ENCODE data around the gene CPNE4.
"Not testable (repeated sequence)": the region's sequence is repeated elsewhere in the genome, so short reads cannot be mapped to it uniquely, and the experiment has no call there.

CPNE4 gene

GRCh38 chr3:131892331-131892730 is 142.5 kb downstream of the CPNE4 start:
- no peak for DNase-seq (ENCODE audit: low spot score)
- in situ Hi-C loops (cut with MboI; ENCODE audit: low sequenced_read_pairs, unreplicated experiment), result no loop called here

DNA sequence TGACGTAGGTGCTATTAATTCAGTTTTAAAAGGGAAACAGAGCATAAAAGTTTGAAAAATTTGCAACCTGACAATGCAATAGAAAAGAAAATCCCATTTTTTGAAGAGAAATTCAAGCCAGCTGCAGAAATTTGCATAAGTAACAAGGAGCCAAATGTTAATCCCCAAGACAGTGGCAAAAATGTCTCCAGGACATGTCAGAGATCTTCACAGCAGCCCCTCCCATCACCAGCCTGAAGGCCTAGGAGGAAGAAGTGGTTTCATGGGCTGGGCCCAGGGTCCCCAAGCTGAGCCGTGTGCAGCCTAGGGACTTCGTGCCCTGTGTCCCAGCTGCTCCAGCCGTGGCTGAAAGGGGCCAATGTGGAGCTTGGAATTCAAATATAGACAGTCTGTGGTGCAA is 148.9 kb downstream of the CPNE4 start:
- in situ Hi-C loops (cut with MboI; ENCODE audit: low sequenced_read_pairs, unreplicated experiment); DNase-seq (ENCODE audit: low spot score): not testable (repeated sequence)

More at GRCh38 chr3:131892331-131892730, 142.5 kb downstream of the CPNE4 start:
- TF ChIP-seq, protein P1, sequence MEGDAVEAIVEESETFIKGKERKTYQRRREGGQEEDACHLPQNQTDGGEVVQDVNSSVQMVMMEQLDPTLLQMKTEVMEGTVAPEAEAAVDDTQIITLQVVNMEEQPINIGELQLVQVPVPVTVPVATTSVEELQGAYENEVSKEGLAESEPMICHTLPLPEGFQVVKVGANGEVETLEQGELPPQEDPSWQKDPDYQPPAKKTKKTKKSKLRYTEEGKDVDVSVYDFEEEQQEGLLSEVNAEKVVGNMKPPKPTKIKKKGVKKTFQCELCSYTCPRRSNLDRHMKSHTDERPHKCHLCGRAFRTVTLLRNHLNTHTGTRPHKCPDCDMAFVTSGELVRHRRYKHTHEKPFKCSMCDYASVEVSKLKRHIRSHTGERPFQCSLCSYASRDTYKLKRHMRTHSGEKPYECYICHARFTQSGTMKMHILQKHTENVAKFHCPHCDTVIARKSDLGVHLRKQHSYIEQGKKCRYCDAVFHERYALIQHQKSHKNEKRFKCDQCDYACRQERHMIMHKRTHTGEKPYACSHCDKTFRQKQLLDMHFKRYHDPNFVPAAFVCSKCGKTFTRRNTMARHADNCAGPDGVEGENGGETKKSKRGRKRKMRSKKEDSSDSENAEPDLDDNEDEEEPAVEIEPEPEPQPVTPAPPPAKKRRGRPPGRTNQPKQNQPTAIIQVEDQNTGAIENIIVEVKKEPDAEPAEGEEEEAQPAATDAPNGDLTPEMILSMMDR (IDR thresholded peaks at IDR 0.05; ENCODE audit: borderline replicate concordance, control extremely low read depth, extremely low read depth, insufficient read depth, missing control alignments), result no peak

GRCh38 chr3:131883711-131884407 is 151.0 kb downstream of the CPNE4 start:
- no peak for DNase-seq (ENCODE audit: low spot score)
- in situ Hi-C loops (cut with MboI; ENCODE audit: low sequenced_read_pairs, unreplicated experiment), result no loop called here
- TF ChIP-seq, protein P1 (IDR thresholded peaks at IDR 0.05; ENCODE audit: borderline replicate concordance, control extremely low read depth, extremely low read depth, insufficient read depth, missing control alignments), result no peak

GRCh38 chr3:131883086-131883485 is 151.7 kb downstream of the CPNE4 start:
- in situ Hi-C loops (cut with MboI; ENCODE audit: low sequenced_read_pairs, unreplicated experiment), result no loop called here
- TF ChIP-seq, protein P1 (IDR thresholded peaks at IDR 0.05; ENCODE audit: borderline replicate concordance, control extremely low read depth, extremely low read depth, insufficient read depth, missing control alignments), result no peak
- no peak for DNase-seq (ENCODE audit: low spot score)

GRCh38 chr3:131881777-131882176 is 153.0 kb downstream of the CPNE4 start:
- no peak for DNase-seq (ENCODE audit: low spot score)
- in situ Hi-C loops (cut with MboI; ENCODE audit: low sequenced_read_pairs, unreplicated experiment), result no loop called here
- TF ChIP-seq, protein P1 (IDR thresholded peaks at IDR 0.05; ENCODE audit: borderline replicate concordance, control extremely low read depth, extremely low read depth, insufficient read depth, missing control alignments), result no peak

DNA sequence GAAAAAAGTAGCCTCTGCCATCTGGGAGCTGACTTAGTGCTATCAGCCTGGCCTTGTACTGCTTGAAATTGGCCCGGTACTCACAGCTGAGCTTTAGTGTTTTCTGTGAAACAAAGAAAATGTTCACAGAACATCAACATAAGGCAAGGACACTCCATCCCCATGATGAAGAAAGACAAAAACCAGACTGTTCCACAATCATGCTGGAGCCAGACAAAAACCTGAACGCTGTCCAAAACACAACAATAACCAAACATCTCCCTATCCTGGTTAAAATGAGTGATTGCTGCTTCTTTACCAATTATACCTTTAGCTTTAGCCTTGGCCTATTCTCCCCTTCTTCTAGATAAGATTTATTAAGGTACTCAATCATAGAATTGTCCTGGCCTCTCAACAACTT is 153.9 kb downstream of the CPNE4 start:
- TF ChIP-seq, protein P1 (IDR thresholded peaks at IDR 0.05; ENCODE audit: borderline replicate concordance, control extremely low read depth, extremely low read depth, insufficient read depth, missing control alignments), result no peak
- in situ Hi-C loops (cut with MboI; ENCODE audit: low sequenced_read_pairs, unreplicated experiment), result no loop called here
- DNase-seq (ENCODE audit: low spot score), result no peak

DNA sequence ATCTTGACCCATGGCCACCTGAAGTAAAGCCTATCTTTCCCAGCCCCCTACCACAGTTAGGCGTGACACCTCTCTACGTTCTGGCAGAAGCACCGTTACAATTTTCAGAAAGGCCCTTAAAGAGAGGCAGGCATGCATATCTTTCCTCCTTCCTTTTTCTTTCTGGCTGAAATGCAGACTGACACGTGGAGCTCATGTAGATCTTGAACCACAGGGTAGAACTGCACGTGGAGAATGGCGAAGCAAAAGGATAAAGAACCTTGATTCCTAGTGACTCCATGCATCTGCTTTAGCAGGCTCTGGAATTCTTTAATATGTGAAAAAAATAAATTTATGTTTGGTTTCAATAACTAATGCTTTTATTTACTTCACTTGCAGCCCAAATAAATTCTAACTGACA is 166.6 kb downstream of the CPNE4 start:
- TF ChIP-seq, protein P1 (IDR thresholded peaks at IDR 0.05; ENCODE audit: borderline replicate concordance, control extremely low read depth, extremely low read depth, insufficient read depth, missing control alignments), result no peak
- in situ Hi-C loops (cut with MboI; ENCODE audit: low sequenced_read_pairs, unreplicated experiment), result no loop called here
- DNase-seq (ENCODE audit: low spot score), result no peak

All from GM13976 (cell line).